GM21723 (cell line): ENCODE measurements around the gene PRF1.
"Not testable (repeated sequence)": the region's sequence is repeated elsewhere in the genome, so short reads cannot be mapped to it uniquely, and the experiment has no call there.

Source experiments
- ATAC-seq: cut with Tn5 transposase; IDR thresholded peaks from one replicate; pipeline ENCODE4 v1.9.1; 2021; ENCODE audit warnings: mild to moderate bottlenecking, moderate library complexity; ENCODE audit not compliant: unreplicated experiment

The PRF1 gene

GRCh38 chr10:70602665-70603448 lies at the start of gene PRF1:
Gene PRF1 (minus strand): TSS chr10:70602741. CDS start chr10:70600902, 1,839 bp downstream.
- no peak for ATAC-seq

- no peak for ATAC-seq
These were observed 49.1 kb upstream of the PRF1 start for GRCh38 chr10:70651661-70652060.

GRCh38 chr10:70650718-70651117 lies 48.2 kb upstream of the PRF1 start:
- ATAC-seq = no peak

GRCh38 chr10:70650104-70650503 lies 47.6 kb upstream of the PRF1 start:
- ATAC-seq = no peak

- no peak for ATAC-seq
These were observed 47.0 kb upstream of the PRF1 start for GRCh38 chr10:70649526-70649925.

GRCh38 chr10:70648427-70648826 lies 45.9 kb upstream of the PRF1 start:
- ATAC-seq = no peak

- no peak for ATAC-seq
These were observed 44.5 kb upstream of the PRF1 start for GRCh38 chr10:70647086-70647485.

GRCh38 chr10:70644959-70645358 lies 42.4 kb upstream of the PRF1 start:
- ATAC-seq = not testable (repeated sequence)

GRCh38 chr10:70643272-70643671 lies 40.7 kb upstream of the PRF1 start:
- not testable (repeated sequence) for ATAC-seq

- ATAC-seq = not testable (repeated sequence)
These were observed 37.3 kb upstream of the PRF1 start for GRCh38 chr10:70639640-70640383.

GRCh38 chr10:70634515-70634914 lies 32.0 kb upstream of the PRF1 start:
- not testable (repeated sequence) for ATAC-seq

- ATAC-seq = no peak
These were observed 31.5 kb upstream of the PRF1 start for GRCh38 chr10:70634011-70634410.

- not testable (repeated sequence) for ATAC-seq
These were observed 29.2 kb upstream of the PRF1 start for GRCh38 chr10:70631735-70632134.

- ATAC-seq = no peak
These were observed 26.8 kb upstream of the PRF1 start for GRCh38 chr10:70629338-70629737.

- ATAC-seq = no peak
These were observed 23.5 kb upstream of the PRF1 start for GRCh38 chr10:70626056-70626455.

- ATAC-seq = no peak
These were observed 20.7 kb upstream of the PRF1 start for GRCh38 chr10:70622981-70623844.

- ATAC-seq = no peak
These were observed 20.0 kb upstream of the PRF1 start for GRCh38 chr10:70622541-70622940.

- no peak for ATAC-seq
These were observed 19.1 kb upstream of the PRF1 start for GRCh38 chr10:70621503-70622078.

- ATAC-seq = no peak
These were observed 17.4 kb upstream of the PRF1 start for GRCh38 chr10:70620020-70620289.

GRCh38 chr10:70619271-70620019 lies 16.9 kb upstream of the PRF1 start:
- ATAC-seq = no peak
